ENCODE measurements around the gene CHST8. TPM values are rescaled to one million over a fixed set of nuclear protein-coding genes. Genes with fewer than 3 reads are reported as not detected.
"Not testable (repeated sequence)": the region's sequence is repeated elsewhere in the genome, so short reads cannot be mapped to it uniquely, and the experiment has no call there.

Gene CHST8
- total and polyA plus RNA-seq, 8 donors: 0.23 to 25.5 TPM; not detected in 6

DNA sequence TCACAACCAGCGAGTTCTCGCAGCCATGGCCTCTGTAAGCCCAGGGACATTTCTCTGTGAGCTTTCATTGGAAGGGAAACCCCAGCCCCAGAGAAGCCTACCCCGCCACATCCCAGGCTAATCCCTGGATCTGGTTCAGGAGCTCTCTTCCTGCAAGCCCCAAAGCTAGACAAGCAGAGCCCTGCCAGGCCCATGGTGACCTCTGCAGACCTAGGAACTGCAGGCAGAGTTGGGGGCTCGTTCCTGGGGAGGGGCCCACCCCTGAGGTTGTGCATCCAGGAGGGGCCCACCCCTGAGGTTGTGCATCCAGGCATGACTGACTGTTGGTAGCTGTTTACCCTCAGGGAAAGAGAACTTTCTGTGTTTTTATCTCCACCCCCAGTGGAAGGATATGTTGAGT is 196.7 kb downstream of the CHST8 start:
- H3K27me3 ChIP-seq: peaks cover 0 to 5% (median 0%) of the 10 kb centered on the region in 3 donors
- 85 to 100% (median 91%) methylated on average over 3 to 4 of the region's 4 CpGs for WGBS, 5 donors
- H3K9me3 ChIP-seq: no peaks in the 10 kb centered on the region
- peaks cover 19 to 42% (median 31%) of the 10 kb centered on the region in 4 donors for H3K4me1 ChIP-seq
- no peak overlapping the region for H3K4me3 ChIP-seq
- peaks cover 0 to 13% (median 9%) of the 10 kb centered on the region in 4 donors for H3K36me3 ChIP-seq
- peak in 1 of 2 donors; percentile 8 for DNase-seq
- no peak overlapping the region for H3K27ac ChIP-seq
- intact Hi-C loops (cut with DNase I; ENCODE audit: low total_unique reads): no loop called here
- TF ChIP-seq POLR2AphosphoS5 (IDR thresholded peaks at IDR 0.05) (no peak), EP300 (IDR thresholded peaks at IDR 0.05) (no peak), POLR2A (IDR thresholded peaks at IDR 0.05) (no peak)
- TF ChIP-seq, protein P1, sequence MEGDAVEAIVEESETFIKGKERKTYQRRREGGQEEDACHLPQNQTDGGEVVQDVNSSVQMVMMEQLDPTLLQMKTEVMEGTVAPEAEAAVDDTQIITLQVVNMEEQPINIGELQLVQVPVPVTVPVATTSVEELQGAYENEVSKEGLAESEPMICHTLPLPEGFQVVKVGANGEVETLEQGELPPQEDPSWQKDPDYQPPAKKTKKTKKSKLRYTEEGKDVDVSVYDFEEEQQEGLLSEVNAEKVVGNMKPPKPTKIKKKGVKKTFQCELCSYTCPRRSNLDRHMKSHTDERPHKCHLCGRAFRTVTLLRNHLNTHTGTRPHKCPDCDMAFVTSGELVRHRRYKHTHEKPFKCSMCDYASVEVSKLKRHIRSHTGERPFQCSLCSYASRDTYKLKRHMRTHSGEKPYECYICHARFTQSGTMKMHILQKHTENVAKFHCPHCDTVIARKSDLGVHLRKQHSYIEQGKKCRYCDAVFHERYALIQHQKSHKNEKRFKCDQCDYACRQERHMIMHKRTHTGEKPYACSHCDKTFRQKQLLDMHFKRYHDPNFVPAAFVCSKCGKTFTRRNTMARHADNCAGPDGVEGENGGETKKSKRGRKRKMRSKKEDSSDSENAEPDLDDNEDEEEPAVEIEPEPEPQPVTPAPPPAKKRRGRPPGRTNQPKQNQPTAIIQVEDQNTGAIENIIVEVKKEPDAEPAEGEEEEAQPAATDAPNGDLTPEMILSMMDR (IDR thresholded peaks at IDR 0.05): no peak

DNA sequence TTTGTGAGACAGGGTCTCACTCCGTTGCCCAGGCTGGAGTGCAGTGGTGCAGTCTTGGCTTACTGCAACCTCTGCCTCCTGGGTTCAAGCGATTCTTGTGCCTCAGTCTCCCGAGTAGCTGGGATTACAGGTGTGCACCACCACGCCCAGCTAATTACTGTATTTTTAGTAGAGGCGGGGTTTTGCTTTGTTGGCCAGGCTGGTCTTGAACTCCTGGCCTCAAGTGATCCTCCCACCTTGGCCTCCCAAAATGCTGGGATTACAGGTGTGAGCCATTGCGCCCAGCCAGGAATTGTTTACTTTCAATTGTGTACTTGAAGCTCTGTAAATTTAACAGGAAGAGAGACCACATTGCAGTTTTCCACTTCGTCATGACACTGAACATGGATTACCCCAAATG is 197.3 kb downstream of the CHST8 start:
- 87 to 92% (median 89%) methylated on average over 7 of the region's 7 CpGs for WGBS, 5 donors
- peak overlapping the region in 2 of 5 donors; percentile 68 to 83 for H3K27ac ChIP-seq
- H3K4me3 ChIP-seq; intact Hi-C loops (cut with DNase I; ENCODE audit: low total_unique reads); H3K9me3 ChIP-seq; H3K27me3 ChIP-seq; H3K36me3 ChIP-seq; DNase-seq: not testable (repeated sequence)
- H3K4me1 ChIP-seq: peaks cover 19 to 41% (median 31%) of the 10 kb centered on the region in 4 donors

DNA sequence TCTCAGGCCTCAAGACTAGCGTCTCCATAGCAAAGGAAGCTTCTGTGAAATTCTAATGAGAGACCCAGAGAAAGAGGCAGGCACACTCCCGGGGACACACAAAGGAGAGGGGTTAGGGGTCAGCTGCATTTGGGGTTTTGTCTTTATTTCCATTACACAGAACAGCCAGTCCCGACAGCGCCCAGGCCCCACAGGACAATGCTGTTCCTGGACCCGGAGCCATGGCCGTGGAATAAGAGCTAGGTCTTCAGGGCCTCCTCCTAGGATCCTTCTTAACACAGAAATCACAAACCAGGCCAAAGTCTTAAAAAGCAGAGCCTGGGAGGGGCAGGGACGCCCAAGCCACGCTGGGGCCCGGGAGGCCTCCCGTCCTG is 197.7 kb downstream of the CHST8 start:
- H3K9me3 ChIP-seq: no peaks in the 10 kb centered on the region
- TF ChIP-seq POLR2AphosphoS5 (IDR thresholded peaks at IDR 0.05) (no peak), EP300 (IDR thresholded peaks at IDR 0.05) (no peak), POLR2A (IDR thresholded peaks at IDR 0.05) (no peak)
- TF ChIP-seq, protein P1 (IDR thresholded peaks at IDR 0.05): no peak
- peak overlapping the region; percentile 68 to 84 (median 83) for H3K27ac ChIP-seq
- DNase-seq: no peak
- peaks cover 0 to 2% (median 0%) of the 10 kb centered on the region in 4 donors for H3K36me3 ChIP-seq
- WGBS, 5 donors: 37 to 66% (median 39%) methylated on average over 2 to 10 of the region's 10 CpGs
- peak overlapping the region; percentile 42 to 55 (median 48) for H3K4me3 ChIP-seq
- intact Hi-C loops (cut with DNase I; ENCODE audit: low total_unique reads): no loop called here
- peaks cover 0 to 5% (median 0%) of the 10 kb centered on the region in 3 donors for H3K27me3 ChIP-seq
- peaks cover 19 to 37% (median 29%) of the 10 kb centered on the region in 4 donors for H3K4me1 ChIP-seq

DNA sequence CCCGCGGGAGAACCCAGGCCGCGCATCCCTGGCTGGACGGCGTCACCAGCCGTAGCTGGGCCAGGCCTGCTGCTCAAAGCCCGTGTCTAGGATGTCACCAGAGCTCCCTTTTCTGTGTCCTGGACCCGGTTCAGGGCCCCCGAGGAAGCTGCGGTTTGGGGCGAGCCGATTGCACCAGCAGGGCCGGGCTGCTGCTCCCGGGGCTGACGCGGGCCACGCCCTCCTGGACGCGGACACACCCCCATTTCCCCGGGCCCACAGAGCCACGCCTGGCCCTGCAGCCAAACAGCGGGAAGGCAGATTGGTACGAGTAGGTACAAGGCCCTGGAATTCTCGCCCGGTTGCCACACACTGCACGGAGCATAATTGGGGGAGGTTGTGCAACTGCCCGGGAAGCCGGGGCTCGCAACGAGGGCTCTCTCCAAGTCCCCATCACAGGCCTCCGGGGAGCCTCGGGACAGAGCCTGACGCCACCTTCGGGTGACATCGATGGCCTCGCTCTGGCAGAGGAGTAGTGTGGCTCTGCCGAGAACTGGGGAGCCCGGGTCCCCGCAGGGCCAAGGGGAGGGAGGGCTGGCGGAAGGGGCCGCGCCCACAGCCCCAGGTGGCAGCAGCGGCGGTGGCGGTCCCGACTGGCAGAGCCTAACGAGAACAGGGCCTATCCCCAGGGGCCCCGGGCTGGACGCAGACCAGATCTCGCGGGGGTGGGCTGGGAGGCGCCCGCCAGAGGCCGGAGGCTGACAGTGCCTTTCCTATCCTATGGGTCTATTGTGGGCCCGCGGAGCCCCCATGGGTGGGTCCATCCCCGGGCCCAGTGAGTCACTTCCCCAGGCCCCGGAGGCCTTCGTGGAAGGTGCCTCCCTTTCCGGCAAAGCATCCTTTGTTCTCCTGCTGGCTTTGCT is 198.4 kb downstream of the CHST8 start:
- Histone ChIP-seq H3K27me3 (peaks cover 0 to 5% (median 0%) of the 10 kb centered on the region in 3 donors), H3K4me3 (peak overlapping the region; percentile 42 to 55 (median 48)), H3K36me3 (no peaks in the 10 kb centered on the region), H3K9me3 (no peaks in the 10 kb centered on the region), H3K4me1 (peaks cover 19 to 32% (median 25%) of the 10 kb centered on the region in 4 donors), H3K27ac (peak overlapping the region; percentile 68 to 84 (median 83))
- TF ChIP-seq, protein P1 (IDR thresholded peaks at IDR 0.05): no peak
- TF ChIP-seq POLR2AphosphoS5 (IDR thresholded peaks at IDR 0.05): peak in 2 of 3 donors; percentile 42 to 56
- peak; percentile 88 to 93 for DNase-seq
- WGBS, 5 donors: 1 to 3% (median 2%) methylated on average over 17 to 61 of the region's 61 CpGs
- intact Hi-C loops (cut with DNase I; ENCODE audit: low total_unique reads): no loop called here
